A673 (cell line): ENCODE data around the gene ENTR1. TPM values are rescaled to one million over a fixed set of nuclear protein-coding genes. Genes with fewer than 3 reads are reported as not detected.

Experiments used
- BruUV-seq: library from RNA; stranded (reverse); fragments of 400-500 nt; replicated peaks from 2 replicates; lab custom pipeline; 2021; lab: Mats Ljungman, UMichigan
- CTCF ChIA-PET: fragments of 300-600 bp; sonication (Branson Sonifier 250); formaldehyde crosslinking; loops from one replicate; lab custom pipeline; 2022; ENCODE audit warnings: antibody characterized with exemption; lab: Charles Lee
- POLR2A ChIA-PET: fragments of 300-600 bp; sonication (Branson Sonifier 250); formaldehyde crosslinking; loops from one replicate; lab custom pipeline; 2022; ENCODE audit warnings: antibody characterized with exemption; ENCODE audit not compliant: low non-redundant PET; lab: Charles Lee
- DNase-seq: peaks from one replicate; pipeline ENCODE4 v3.0.0-alpha.2; 2015; ENCODE audit warnings: low spot score
- H3K27ac ChIP-seq: fragments of 200-600 bp; sonication (generic); 2 replicates; pipeline ENCODE4 v1.5.1; 2016; ENCODE audit warnings: mixed run types, low read depth, mild to moderate bottlenecking, mixed read lengths, antibody characterized with exemption, low read length; ENCODE audit not compliant: poor library complexity, severe bottlenecking
- H3K27me3 ChIP-seq: fragments of 200-600 bp; sonication (generic); replicated peaks from 2 replicates; pipeline ENCODE4 v1.6.1; 2017; ENCODE audit warnings: mixed run types, low read depth, mild to moderate bottlenecking, mixed read lengths, antibody characterized with exemption, low read length; ENCODE audit not compliant: insufficient read depth, poor library complexity
- H3K36me3 ChIP-seq: fragments of 200-600 bp; sonication (generic); 2 replicates; pipeline ENCODE4 v1.6.1; 2016; ENCODE audit warnings: mixed run types, mild to moderate bottlenecking, mixed read lengths, antibody characterized with exemption, low read length; ENCODE audit not compliant: insufficient read depth, poor library complexity, severe bottlenecking
- H3K4me1 ChIP-seq: fragments of 200-600 bp; sonication (generic); 2 replicates; pipeline ENCODE4 v1.6.1; 2017; ENCODE audit warnings: mixed run types, mild to moderate bottlenecking, mixed read lengths, antibody characterized with exemption, low read length; ENCODE audit not compliant: insufficient read depth, poor library complexity, severe bottlenecking
- H3K4me3 ChIP-seq: fragments of 200-600 bp; sonication (generic); 2 replicates; pipeline ENCODE4 v1.5.1; 2016; ENCODE audit warnings: low read depth, mixed run types, mild to moderate bottlenecking, mixed read lengths, low read length; ENCODE audit not compliant: poor library complexity, severe bottlenecking
- H3K9me3 ChIP-seq: fragments of 200-600 bp; sonication (generic); 2 replicates; pipeline ENCODE4 v1.6.1; 2016; ENCODE audit warnings: mixed run types, low read depth, mild to moderate bottlenecking, mixed read lengths, antibody characterized with exemption, low read length; ENCODE audit not compliant: poor library complexity, severe bottlenecking
- CTCF ChIP-seq: fragments of 300-800, 200-600 bp; sonication (generic); conservative IDR thresholded peaks from 2 replicates; pipeline ENCODE4 v1.5.1; 2017; ENCODE audit warnings: low read depth, mild to moderate bottlenecking, antibody characterized with exemption, low read length, moderate library complexity, mixed read lengths
- EZH2 ChIP-seq: fragments of 200-600 bp; sonication (generic); IDR thresholded peaks from 2 replicates; pipeline ENCODE4 v1.6.1; 2017; ENCODE audit warnings: borderline replicate concordance, low read depth, mild to moderate bottlenecking, mixed read lengths, antibody characterized with exemption, low read length; ENCODE audit not compliant: poor library complexity, severe bottlenecking
- intact Hi-C: fragments of 100-400 bp; cut with micrococcal nuclease; formaldehyde crosslinking; loops from one replicate; pipeline ENCODE4 v1.10.0; 2022; ENCODE audit not compliant: unreplicated experiment
- total RNA-seq: library from RNA; stranded (reverse); gene quantifications from 2 replicates; pipeline ENCODE4 v1.2.3, GENCODE V29; 2021

Gene ENTR1
- total RNA-seq, 1 experiment from 2014 or later: 146 TPM

- TF ChIP-seq CTCF: no peak
- TF ChIP-seq EZH2: no peak
- ChIA-PET POLR2A (no interaction called here), CTCF (no interaction called here)
- DNase-seq: no peak
- H3K27ac ChIP-seq: no peak overlapping the region
- H3K9me3 ChIP-seq: no peaks in the 10 kb centered on the region
- no peaks in the 10 kb centered on the region for H3K27me3 ChIP-seq
- peaks cover 71% of the 10 kb centered on the region for H3K36me3 ChIP-seq
- no peaks in the 10 kb centered on the region for H3K4me1 ChIP-seq
- H3K4me3 ChIP-seq: no peak overlapping the region
- no TSS peak for BruUV-seq
- intact Hi-C loops: no loop called here
These were observed 17.6 kb downstream of the ENTR1 start for GRCh38 chr9:136392538-136393449.

- no peak overlapping the region for H3K4me3 ChIP-seq
- no peaks in the 10 kb centered on the region for H3K9me3 ChIP-seq
- intact Hi-C loops: no loop called here
- TF ChIP-seq EZH2: no peak
- no peak for TF ChIP-seq CTCF
- H3K27me3 ChIP-seq: no peaks in the 10 kb centered on the region
- DNase-seq: no peak
- no TSS peak for BruUV-seq
- H3K36me3 ChIP-seq: peaks cover 78% of the 10 kb centered on the region
- no peaks in the 10 kb centered on the region for H3K4me1 ChIP-seq
- POLR2A ChIA-PET: interaction anchor here (0.5 kb wide), 1 partner anchor 1188 kb away, joined by 3 read pairs; no protein-coding TSS in a partner anchor
- CTCF ChIA-PET: no interaction called here
- no peak overlapping the region for H3K27ac ChIP-seq
These were observed 18.5 kb downstream of the ENTR1 start for GRCh38 chr9:136391737-136392537.

GRCh38 chr9:136389396-136389795, 21.0 kb downstream of the ENTR1 start:
- CTCF ChIA-PET: no interaction called here
- Histone ChIP-seq H3K9me3 (no peaks in the 10 kb centered on the region), H3K27me3 (no peaks in the 10 kb centered on the region), H3K4me3 (no peak overlapping the region), H3K27ac (no peak overlapping the region), H3K36me3 (peaks cover 67% of the 10 kb centered on the region), H3K4me1 (no peaks in the 10 kb centered on the region)
- no peak for DNase-seq
- intact Hi-C loops: no loop called here
- BruUV-seq: no TSS peak
- TF ChIP-seq CTCF (no peak), EZH2 (no peak)
- POLR2A ChIA-PET: no interaction called here
